AG04449 (cell line): ENCODE data around the gene ARMC2.

ENCODE experiments used
- CTCF ChIA-PET: fragments of 350-600 bp; formaldehyde crosslinking; extraction: SDS; loops from one replicate; lab custom pipeline; 2021; ENCODE audit warnings: antibody characterized with exemption; lab: Yijun Ruan, JAX
- POLR2A ChIA-PET: fragments of 400-600, 350-600 bp; formaldehyde crosslinking; extraction: SDS; loops from one replicate; lab custom pipeline; 2020; ENCODE audit warnings: antibody characterized with exemption, inconsistent platforms; lab: Yijun Ruan, JAX
- DNase-seq: peaks from one replicate; pipeline ENCODE4 v3.0.0-alpha.2; 2010; ENCODE audit warnings: low read depth, low spot score
- H3K4me3 ChIP-seq: 2 replicates; pipeline ENCODE4 v1.5.1; 2011; ENCODE audit warnings: low read depth, mild to moderate bottlenecking, control low read depth, low read length
- CTCF ChIP-seq: IDR thresholded peaks from one replicate; pipeline ENCODE4 v1.5.1; 2011; ENCODE audit warnings: mild to moderate bottlenecking, moderate library complexity, low read length, control low read depth, inconsistent platforms; ENCODE audit not compliant: insufficient read depth; ENCODE audit errors: missing control alignments

ARMC2 gene

GRCh38 chr6:108801366-108801765 is 46.9 kb upstream of the ARMC2 start:
- CTCF ChIA-PET = interaction anchor here (1.3 to 2.0 kb wide), 3 partner anchors 34 to 260 kb away, joined by 3 to 6 read pairs (median 3); no protein-coding TSS in a partner anchor
- DNase-seq = no peak
- POLR2A ChIA-PET = no interaction called here
- TF ChIP-seq CTCF = no peak
- H3K4me3 ChIP-seq = no peak overlapping the region

- no peak for TF ChIP-seq CTCF
- CTCF ChIA-PET = no interaction called here
- no peak overlapping the region for H3K4me3 ChIP-seq
- DNase-seq = no peak
- POLR2A ChIA-PET = no interaction called here
Observed at GRCh38 chr6:108803982-108804490, 44.2 kb upstream of the ARMC2 start.

- POLR2A ChIA-PET = no interaction called here
- H3K4me3 ChIP-seq = no peak overlapping the region
- no peak for TF ChIP-seq CTCF
- DNase-seq = no peak
- CTCF ChIA-PET = no interaction called here
Observed at GRCh38 chr6:108804956-108805355, 43.3 kb upstream of the ARMC2 start.

GRCh38 chr6:108805611-108806167 is 42.5 kb upstream of the ARMC2 start:
- no peak for DNase-seq
- TF ChIP-seq CTCF = no peak
- no peak overlapping the region for H3K4me3 ChIP-seq
- ChIA-PET POLR2A (no interaction called here), CTCF (interaction anchor here (1.5 to 1.8 kb wide), 2 partner anchors 9 to 87 kb away, joined by 4 to 8 read pairs; no protein-coding TSS in a partner anchor)

GRCh38 chr6:108806171-108806570 is 42.1 kb upstream of the ARMC2 start:
- no peak for DNase-seq
- TF ChIP-seq CTCF = no peak
- CTCF ChIA-PET = interaction anchor here (0.9 to 1.8 kb wide), 3 partner anchors 9 to 266 kb away, joined by 3 to 8 read pairs (median 4); no protein-coding TSS in a partner anchor
- POLR2A ChIA-PET = no interaction called here
- no peak overlapping the region for H3K4me3 ChIP-seq

- POLR2A ChIA-PET = no interaction called here
- CTCF ChIA-PET = interaction anchor here (0.9 to 1.8 kb wide), 4 partner anchors 9 to 266 kb away, joined by 3 to 8 read pairs (median 4); no protein-coding TSS in a partner anchor
- no peak overlapping the region for H3K4me3 ChIP-seq
- DNase-seq = no peak
- no peak for TF ChIP-seq CTCF
Observed at GRCh38 chr6:108806665-108807064, 41.6 kb upstream of the ARMC2 start.
